NCI-H146 treated with DMSO at 0.1 percent for 48 hours (cell line): Measurements from ENCODE around the gene HDAC5.
A peak's percentile ranks its signal among the peaks of the same experiment; 100 is the strongest.
"Not testable (repeated sequence)": the region's sequence is repeated elsewhere in the genome, so short reads cannot be mapped to it uniquely, and the experiment has no call there.

Experiments used
- DNase-seq: peaks from one replicate; lab custom pipeline; 2025; ENCODE audit not compliant: unreplicated experiment; lab: John Stamatoyannopoulos, UW

Gene HDAC5

GRCh38 chr17:44123356-44124117 is at the start of gene HDAC5:
Gene HDAC5 (minus strand): TSS chr17:44123641. CDS start chr17:44117515, 6,126 bp downstream.
- DNase-seq = peak; percentile 83

- no peak for DNase-seq
Observed at GRCh38 chr17:44171931-44172455, 48.6 kb upstream of the HDAC5 start.

GRCh38 chr17:44170499-44171201 is 47.2 kb upstream of the HDAC5 start, which contains the start of gene ASB16:
Gene ASB16 (plus strand): TSS chr17:44170704. CDS start chr17:44170790, 86 bp downstream.
- peak; percentile 33 for DNase-seq

- no peak for DNase-seq
Observed at GRCh38 chr17:44170135-44170498, 46.7 kb upstream of the HDAC5 start.

- no peak for DNase-seq
Observed at GRCh38 chr17:44167181-44167861, 43.9 kb upstream of the HDAC5 start.

- DNase-seq = no peak
Observed at GRCh38 chr17:44164476-44164875, 41.0 kb upstream of the HDAC5 start.

GRCh38 chr17:44159519-44160210 is 36.2 kb upstream of the HDAC5 start:
- DNase-seq = no peak

- DNase-seq = peak; percentile 70
Observed at GRCh38 chr17:44155488-44155887, 32.0 kb upstream of the HDAC5 start.

GRCh38 chr17:44152875-44153274 is 29.4 kb upstream of the HDAC5 start:
- DNase-seq = no peak

GRCh38 chr17:44149750-44150329 is 26.4 kb upstream of the HDAC5 start:
- no peak for DNase-seq

- DNase-seq = not testable (repeated sequence)
Observed at GRCh38 chr17:44149066-44149465, 25.6 kb upstream of the HDAC5 start.

GRCh38 chr17:44147812-44148211 is 24.4 kb upstream of the HDAC5 start:
- no peak for DNase-seq

GRCh38 chr17:44146375-44147346 is 23.2 kb upstream of the HDAC5 start:
- no peak for DNase-seq

- no peak for DNase-seq
Observed at GRCh38 chr17:44144966-44145739, 21.7 kb upstream of the HDAC5 start.

- not testable (repeated sequence) for DNase-seq
Observed at GRCh38 chr17:44143921-44144320, 20.5 kb upstream of the HDAC5 start.

- DNase-seq = peak; percentile 84
Observed at GRCh38 chr17:44137891-44138709, 14.7 kb upstream of the HDAC5 start.

- no peak for DNase-seq
Observed at GRCh38 chr17:44134752-44135568, 11.5 kb upstream of the HDAC5 start.
